HG03060 (cell line): Measurements from ENCODE around the gene PRKCB.
"Not testable (repeated sequence)": the region's sequence is repeated elsewhere in the genome, so short reads cannot be mapped to it uniquely, and the experiment has no call there.

ENCODE experiments used
- ATAC-seq: cut with Tn5 transposase; IDR thresholded peaks from one replicate; pipeline ENCODE4 v1.9.1; 2021; ENCODE audit warnings: low read depth, moderate number of reproducible peaks; ENCODE audit not compliant: unreplicated experiment

PRKCB gene

DNA sequence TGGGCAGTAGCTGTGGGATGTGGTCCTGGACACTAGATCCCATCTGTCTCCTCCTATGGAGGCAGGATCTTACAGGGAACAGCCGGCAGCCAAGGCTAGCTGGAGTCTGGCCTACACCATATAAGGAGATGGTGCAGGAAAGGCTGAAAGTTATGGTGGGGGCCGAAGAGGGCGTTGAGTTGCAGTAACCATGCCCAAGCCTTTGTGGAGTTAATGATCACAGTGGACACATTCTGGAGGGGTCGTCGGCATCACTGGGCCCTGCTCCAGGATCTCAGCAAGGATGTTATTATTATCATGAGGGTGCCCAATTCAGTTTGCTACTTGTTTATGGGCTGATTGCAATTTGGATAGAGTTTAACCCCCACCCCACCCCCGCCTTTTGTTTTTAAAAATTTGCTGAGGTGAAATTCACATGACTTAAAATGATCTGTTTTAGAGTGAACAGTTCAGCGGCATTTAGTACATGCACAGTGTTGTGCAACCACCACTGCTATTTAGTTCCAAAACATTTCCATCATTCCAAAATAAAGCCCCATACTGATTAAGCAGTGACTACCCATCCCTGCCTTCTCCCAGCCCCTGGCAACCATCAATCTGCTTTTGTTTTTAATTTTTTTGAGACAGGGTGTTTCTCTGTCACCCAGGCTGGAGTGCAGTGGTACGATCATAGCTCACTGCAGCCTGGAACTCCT, 236.0 kb downstream of the PRKCB start:
- ATAC-seq: no peak

DNA sequence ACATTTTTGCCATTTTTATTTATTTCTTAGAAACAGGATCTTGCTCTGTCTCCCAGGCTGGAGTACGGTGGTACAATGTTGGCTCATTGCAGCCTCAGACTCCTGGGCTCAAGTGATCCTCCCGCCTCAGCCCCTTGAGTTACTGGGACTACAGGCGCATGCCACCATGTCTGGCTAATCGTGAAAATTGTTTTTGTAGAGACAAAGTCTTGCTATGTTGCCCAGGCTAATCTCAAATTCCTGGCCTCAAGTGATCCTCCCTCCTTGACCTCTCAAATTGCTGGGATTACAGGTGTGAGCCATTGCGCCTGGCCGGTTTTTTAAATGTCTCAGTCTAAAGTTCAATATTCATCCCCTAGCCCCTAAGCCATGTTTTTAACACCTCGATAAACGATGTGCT, 237.5 kb downstream of the PRKCB start:
- ATAC-seq: no peak

GRCh38 chr16:24074574-24074973, 238.8 kb downstream of the PRKCB start:
- no peak for ATAC-seq

GRCh38 chr16:24075302-24075701, 239.5 kb downstream of the PRKCB start:
- ATAC-seq: no peak

DNA sequence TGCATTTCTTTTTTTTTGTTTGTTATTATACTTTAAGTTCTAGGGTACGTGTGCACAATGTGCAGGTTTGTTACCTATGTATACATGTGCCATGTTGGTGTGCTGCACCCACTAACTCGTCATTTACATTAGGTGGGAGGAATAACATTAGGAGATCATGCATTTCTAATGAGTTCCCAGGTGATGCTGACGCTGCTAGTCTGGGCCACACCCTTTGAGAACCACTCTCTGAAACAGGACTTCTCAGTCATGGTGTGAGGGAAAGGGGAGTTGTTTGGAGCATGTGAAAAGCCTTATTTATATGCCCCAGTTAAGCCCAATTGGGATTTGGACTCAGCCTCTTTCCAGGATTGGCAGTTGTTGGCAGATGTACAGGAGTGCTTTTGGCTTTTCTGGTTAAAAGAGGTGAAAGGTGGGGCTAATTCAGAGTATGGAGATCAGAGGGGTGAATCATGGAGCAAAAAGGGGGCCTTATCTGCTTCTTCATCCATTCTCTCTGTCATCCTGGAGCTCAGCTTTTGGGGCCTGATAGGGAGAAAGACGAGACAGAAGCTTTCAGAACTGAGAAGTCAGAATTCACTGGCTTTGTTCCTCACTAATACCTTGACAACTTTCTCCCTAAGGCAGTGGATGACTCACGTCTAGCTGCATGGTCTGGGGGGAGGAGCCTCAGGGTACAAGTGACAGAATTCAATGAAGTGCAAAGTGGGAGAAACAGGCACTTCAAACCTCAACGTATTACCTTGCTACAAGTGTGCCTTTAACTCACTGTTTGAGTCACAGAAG, 240.3 kb downstream of the PRKCB start:
- ATAC-seq: no peak

- no peak for ATAC-seq
Observed at GRCh38 chr16:24077292-24077691, 241.5 kb downstream of the PRKCB start.

DNA sequence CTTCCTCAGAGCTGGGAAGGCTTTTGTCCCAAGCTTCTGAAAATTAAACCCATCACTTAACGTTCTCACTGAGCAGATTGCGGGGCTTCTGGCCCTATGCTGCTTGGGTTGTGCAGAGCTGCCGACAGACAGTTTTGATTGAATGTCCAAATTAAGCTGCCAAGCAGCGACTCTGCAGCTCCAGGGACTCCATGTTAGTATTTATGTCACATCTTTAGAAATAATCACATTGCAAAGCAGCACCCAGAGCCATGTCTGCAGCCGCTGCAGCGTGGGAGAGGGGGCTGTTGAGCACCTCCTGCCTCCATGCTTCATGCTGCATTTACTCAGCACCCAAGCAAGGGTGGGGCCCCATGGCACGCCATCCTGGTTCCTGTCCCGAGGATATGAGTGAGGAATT, 242.2 kb downstream of the PRKCB start:
- ATAC-seq: no peak

GRCh38 chr16:24085666-24086065, 249.9 kb downstream of the PRKCB start:
- no peak for ATAC-seq

GRCh38 chr16:24087891-24088410, 252.2 kb downstream of the PRKCB start:
- ATAC-seq: no peak

- ATAC-seq: no peak
Observed at GRCh38 chr16:24088767-24089166, 253.0 kb downstream of the PRKCB start.

DNA sequence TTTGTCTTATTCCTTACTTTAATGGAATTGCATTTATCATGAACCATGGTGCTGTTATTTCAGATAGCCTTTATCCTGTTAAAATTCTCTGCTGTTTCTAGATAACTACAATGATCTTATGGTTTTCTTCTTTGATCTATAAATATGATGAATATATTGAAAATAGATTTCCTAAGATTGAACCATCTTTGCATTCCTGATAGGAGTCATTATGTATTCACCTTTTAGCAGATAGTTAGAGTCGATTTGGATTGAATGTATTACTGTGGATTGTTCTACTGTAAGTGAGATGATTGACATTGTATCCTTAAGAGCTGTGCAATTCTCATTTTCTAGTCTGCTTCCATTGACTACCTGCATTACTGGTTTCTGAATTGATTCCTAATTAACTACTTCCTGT, 255.3 kb downstream of the PRKCB start:
- no peak for ATAC-seq

- no peak for ATAC-seq
Observed at GRCh38 chr16:24093049-24093448, 257.3 kb downstream of the PRKCB start.

DNA sequence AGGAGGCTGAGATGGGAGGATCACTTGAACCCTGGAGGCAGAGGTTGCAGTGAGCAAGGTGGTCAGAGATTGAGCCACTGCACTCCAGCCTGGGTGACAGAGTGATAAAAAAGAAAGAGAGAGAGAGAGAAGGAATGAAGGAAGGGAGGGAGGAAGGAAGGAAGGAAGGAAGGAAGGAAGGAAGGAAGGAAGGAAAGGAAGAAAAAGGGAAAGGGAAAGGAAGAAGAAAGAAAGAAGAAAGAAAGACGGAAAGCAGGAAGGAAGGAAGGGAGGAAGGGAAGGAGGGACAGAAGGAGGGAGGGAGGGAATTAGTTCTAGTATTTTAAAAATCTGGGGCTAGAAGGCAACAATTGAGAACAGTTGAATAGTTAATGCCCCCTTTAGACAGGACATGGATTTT, 258.9 kb downstream of the PRKCB start:
- no peak for ATAC-seq

GRCh38 chr16:24098896-24099295, 263.1 kb downstream of the PRKCB start:
- ATAC-seq: no peak

DNA sequence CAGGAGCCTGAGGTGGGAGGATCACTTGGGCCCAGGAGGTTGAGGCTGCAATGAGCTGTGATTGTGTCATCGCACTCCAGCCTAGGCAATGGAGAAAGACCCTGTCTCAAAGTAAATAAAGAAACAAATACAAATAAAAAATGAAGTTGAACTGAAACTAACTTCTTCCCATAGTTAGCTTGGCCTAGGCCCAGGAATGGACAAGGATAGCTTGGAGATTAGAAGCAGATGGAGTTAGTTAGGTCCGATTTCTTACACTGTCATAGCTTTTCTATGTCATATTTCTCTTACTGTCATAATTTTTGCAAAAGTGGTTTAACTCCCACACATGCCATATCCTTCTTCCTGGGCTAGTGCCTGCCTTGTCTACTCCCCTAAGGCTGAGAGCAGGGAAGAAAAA, 265.6 kb downstream of the PRKCB start:
- ATAC-seq: no peak

DNA sequence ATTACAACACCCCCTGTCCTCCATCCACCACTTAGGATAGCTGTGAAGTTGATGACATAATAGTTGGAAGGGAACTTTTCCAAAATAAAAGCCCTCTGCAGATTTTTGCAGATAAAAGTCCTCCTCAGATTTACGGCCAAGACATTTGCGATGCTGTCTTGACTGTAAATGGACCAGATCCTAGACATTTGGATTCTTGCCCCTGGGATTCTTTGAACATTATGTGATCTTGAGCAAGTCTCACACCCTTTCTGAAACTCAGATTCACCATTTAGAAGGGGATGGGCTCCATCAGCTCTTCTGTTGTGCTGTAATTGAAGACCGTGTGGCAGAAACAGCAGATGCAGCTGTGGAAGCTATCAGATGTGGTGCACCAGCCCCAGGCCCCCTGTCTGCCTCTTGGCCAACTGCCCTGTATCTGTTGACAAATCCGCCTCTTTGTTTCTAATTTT, 266.5 kb downstream of the PRKCB start:
- ATAC-seq: no peak

DNA sequence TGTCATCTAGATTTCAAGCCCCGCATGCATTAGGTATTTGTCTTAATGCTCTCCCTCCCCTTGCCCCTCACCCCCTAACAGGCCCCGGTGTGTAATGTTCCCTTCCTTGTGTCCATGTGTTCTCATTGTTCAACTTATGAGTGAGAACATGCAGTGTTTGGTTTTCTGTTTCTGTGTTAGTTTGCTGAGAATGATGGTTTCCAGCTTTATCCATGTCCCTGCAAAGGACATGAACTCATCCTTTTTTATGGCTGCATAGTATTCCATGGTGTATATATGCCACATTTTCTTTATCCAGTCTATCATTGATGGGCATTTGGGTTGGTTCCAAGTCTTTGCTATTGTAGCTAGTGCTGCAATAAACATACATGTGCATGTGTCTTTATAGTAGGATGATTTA, 269.7 kb downstream of the PRKCB start:
- ATAC-seq: not testable (repeated sequence)

GRCh38 chr16:24108090-24108489, 272.3 kb downstream of the PRKCB start:
- not testable (repeated sequence) for ATAC-seq

DNA sequence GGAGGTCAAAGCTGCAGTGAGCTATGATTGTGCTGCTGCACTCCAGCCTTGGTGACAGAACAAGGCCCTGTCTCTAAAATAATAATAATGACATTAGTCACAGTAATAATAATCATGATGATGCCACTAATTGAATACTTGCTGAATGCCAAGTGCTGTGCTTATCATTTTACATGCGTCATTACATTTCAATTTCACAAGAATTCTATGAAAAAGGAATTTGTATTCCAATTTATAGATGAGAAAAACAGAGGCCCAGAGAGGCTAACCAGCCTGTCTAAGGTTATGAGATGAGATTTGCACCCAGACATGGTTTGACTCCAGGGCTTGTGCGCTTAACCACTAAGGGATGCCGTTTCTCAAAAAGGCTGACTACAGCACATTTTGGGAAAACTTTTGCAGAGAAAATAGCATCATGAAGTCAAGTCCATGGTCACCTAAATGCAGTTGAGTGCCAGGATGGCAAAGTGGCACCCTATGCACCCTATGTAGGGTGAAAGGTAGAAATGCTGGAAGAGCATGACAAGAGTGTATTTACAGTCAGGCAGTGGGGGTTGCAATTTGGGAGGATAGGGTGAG, 276.0 kb downstream of the PRKCB start:
- ATAC-seq: no peak

DNA sequence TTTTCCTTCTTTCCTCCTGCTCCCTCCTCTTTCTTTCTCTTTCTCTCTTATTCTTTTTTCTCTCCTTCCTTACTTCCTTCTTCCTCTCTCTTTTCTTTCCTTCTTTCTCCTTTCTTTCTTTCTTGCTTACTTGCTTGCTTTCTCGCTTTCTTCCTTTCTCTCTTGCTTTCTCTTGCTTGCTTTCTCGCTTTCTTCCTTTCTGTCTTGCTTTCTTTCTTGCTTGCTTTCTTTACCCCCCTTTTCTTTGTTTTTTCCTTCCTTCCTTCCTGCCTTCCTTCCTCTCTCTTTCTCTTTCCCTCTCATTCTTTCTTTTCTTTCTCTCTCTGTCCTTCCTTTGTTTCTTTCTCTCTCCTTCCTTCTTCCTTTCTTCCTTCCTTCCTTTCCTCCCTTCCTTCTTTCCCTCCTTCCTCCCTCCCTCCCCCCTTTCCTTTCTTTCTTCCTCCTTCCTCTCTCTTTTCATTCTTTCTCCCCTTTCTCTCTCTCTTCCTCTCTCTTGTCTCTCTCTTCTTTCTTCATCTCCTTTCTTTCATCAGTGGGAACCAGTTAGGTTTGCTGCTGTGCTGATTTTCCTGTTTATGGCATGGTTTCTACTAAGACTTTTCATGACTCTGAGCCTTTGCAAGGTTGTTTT, 277.4 kb downstream of the PRKCB start:
- ATAC-seq: no peak

- ATAC-seq: no peak
Observed at GRCh38 chr16:24114876-24115275, 279.1 kb downstream of the PRKCB start.
